ENCODE data around the gene C18orf63.

- TF ChIP-seq POLR2AphosphoS5 (IDR thresholded peaks at IDR 0.05) = no peak
- TF ChIP-seq, protein P1, sequence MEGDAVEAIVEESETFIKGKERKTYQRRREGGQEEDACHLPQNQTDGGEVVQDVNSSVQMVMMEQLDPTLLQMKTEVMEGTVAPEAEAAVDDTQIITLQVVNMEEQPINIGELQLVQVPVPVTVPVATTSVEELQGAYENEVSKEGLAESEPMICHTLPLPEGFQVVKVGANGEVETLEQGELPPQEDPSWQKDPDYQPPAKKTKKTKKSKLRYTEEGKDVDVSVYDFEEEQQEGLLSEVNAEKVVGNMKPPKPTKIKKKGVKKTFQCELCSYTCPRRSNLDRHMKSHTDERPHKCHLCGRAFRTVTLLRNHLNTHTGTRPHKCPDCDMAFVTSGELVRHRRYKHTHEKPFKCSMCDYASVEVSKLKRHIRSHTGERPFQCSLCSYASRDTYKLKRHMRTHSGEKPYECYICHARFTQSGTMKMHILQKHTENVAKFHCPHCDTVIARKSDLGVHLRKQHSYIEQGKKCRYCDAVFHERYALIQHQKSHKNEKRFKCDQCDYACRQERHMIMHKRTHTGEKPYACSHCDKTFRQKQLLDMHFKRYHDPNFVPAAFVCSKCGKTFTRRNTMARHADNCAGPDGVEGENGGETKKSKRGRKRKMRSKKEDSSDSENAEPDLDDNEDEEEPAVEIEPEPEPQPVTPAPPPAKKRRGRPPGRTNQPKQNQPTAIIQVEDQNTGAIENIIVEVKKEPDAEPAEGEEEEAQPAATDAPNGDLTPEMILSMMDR (IDR thresholded peaks at IDR 0.05) = no peak
These were observed 57.8 kb downstream of the C18orf63 start for GRCh38 chr18:74373428-74373827.

Measured in upper lobe of left lung (tissue), 4 donors.